Lung (tissue), 12 donors: ENCODE data around the gene SETX. TPM values are rescaled to one million over a fixed set of nuclear protein-coding genes. Genes with fewer than 3 reads are reported as not detected.

Experiments used
- ATAC-seq: fragments of 200-7000 bp; cut with Tn5 transposase; one replicate; pipeline ENCODE4 v1.9.1; 2020; ENCODE audit warnings: moderate number of reproducible peaks; ENCODE audit not compliant: insufficient read depth, low FRiP score
- DNase-seq, 3 donors: peaks; one replicate each; pipeline ENCODE4 v3.0.0-alpha.2; 2013 to 2017
- H3K27ac ChIP-seq, 2 donors: one replicate each; pipeline ENCODE4 v1.5.1; 2013; ENCODE audit warnings: mild to moderate bottlenecking in 2 of 2, moderate library complexity in 2 of 2, control low read depth in 1 of 2, inconsistent platforms in 1 of 2, low read depth in 1 of 2, low read length in 1 of 2
- H3K27me3 ChIP-seq, 3 donors: one replicate each; pipeline ENCODE4 v1.5.1; 2013; ENCODE audit warnings: low read length in 2 of 3; ENCODE audit not compliant: control insufficient read depth in 3 of 3, insufficient read depth in 3 of 3
- H3K36me3 ChIP-seq, 4 donors: one replicate each; pipeline ENCODE4 v1.5.1; 2013; ENCODE audit warnings: low read length in 4 of 4, mild to moderate bottlenecking in 1 of 4, moderate library complexity in 1 of 4; ENCODE audit not compliant: control insufficient read depth in 4 of 4, insufficient read depth in 4 of 4
- H3K4me1 ChIP-seq, 5 donors: one replicate each; pipeline ENCODE4 v1.5.1; 2013; ENCODE audit warnings: low read length in 5 of 5, mild to moderate bottlenecking in 2 of 5, moderate library complexity in 1 of 5; ENCODE audit not compliant: control insufficient read depth in 5 of 5, insufficient read depth in 5 of 5
- H3K4me3 ChIP-seq: one replicate; pipeline ENCODE4 v1.5.1; 2013; ENCODE audit warnings: mild to moderate bottlenecking, control low read depth, moderate library complexity
- H3K9ac ChIP-seq, 2 donors: one replicate each; pipeline ENCODE4 v1.5.1; 2013; ENCODE audit warnings: low read length in 2 of 2, control low read depth in 1 of 2; ENCODE audit not compliant: insufficient read depth in 1 of 2
- H3K9me3 ChIP-seq, 4 donors: one replicate each; pipeline ENCODE4 v1.5.1; 2013; ENCODE audit warnings: low read length in 3 of 4, mild to moderate bottlenecking in 1 of 4, moderate library complexity in 1 of 4; ENCODE audit not compliant: control insufficient read depth in 4 of 4, insufficient read depth in 3 of 4
- CTCF ChIP-seq: IDR thresholded peaks from 2 replicates; pipeline ENCODE4 v1.5.1; 2012; ENCODE audit warnings: mild to moderate bottlenecking; ENCODE audit errors: control extremely low read depth, extremely low read depth
- WGBS, 2 donors: extraction: QIAGEN DNeasy Blood & Tissue Kit; methylation state at CpG; one replicate each; pipeline ENCODE4 v1.1.7; 2013; 5-methylcytosine and 5-hydroxymethylcytosine counted together
- polyA plus RNA-seq, 2 donors: library from polyadenylated mRNA; stranded (reverse); fragments of 200-250 nt; gene quantifications; one replicate each; pipeline ENCODE4 v1.2.1, GENCODE V29; 2013
- total RNA-seq, 2 donors: library from RNA; depleted of rRNA in 1 of 2; stranded (reverse); fragments of >200 nt in 1 of 2; gene quantifications; one replicate each; pipeline ENCODE4 v1.2.1, GENCODE V29; 2014 to 2021
- donor health status: control.
- donor health status: control.
- donor health status: Bipolar disorder and iron deficiency.
- donor health status: healthy.
- donor health status: DM: yes; HTN: yes; CAD: no.

Gene SETX
- total and polyA plus RNA-seq, 4 donors = 14.6 to 90.0 (median 34.2) TPM

- ATAC-seq = no peak
- 69 to 75% methylated on average over 13 of the region's 13 CpGs for WGBS, 2 donors
- H3K27ac ChIP-seq = no peak overlapping the region
- TF ChIP-seq CTCF = no peak
- H3K36me3 ChIP-seq = no peaks in the 10 kb centered on the region
- no peak overlapping the region for H3K4me3 ChIP-seq
- H3K4me1 ChIP-seq = peaks cover 0 to 2% (median 0%) of the 10 kb centered on the region in 5 donors
- no peak for DNase-seq
- no peaks in the 10 kb centered on the region for H3K27me3 ChIP-seq
- no peaks in the 10 kb centered on the region for H3K9me3 ChIP-seq
- H3K9ac ChIP-seq = no peak overlapping the region
Measured at GRCh38 chr9:132367613-132368313, 13.0 kb upstream of the SETX start.

GRCh38 chr9:132366481-132366880, 11.7 kb upstream of the SETX start:
- WGBS, 2 donors = 69 to 71% methylated on average over 4 of the region's 4 CpGs
- Histone ChIP-seq H3K36me3 (no peaks in the 10 kb centered on the region), H3K9ac (no peak overlapping the region), H3K4me1 (peaks cover 0 to 2% (median 0%) of the 10 kb centered on the region in 5 donors), H3K9me3 (no peaks in the 10 kb centered on the region), H3K4me3 (no peak overlapping the region), H3K27me3 (no peaks in the 10 kb centered on the region), H3K27ac (no peak overlapping the region)
- DNase-seq (no peak), ATAC-seq (no peak)
- no peak for TF ChIP-seq CTCF

GRCh38 chr9:132365986-132366385, 11.2 kb upstream of the SETX start:
- H3K27ac ChIP-seq = no peak overlapping the region
- H3K9ac ChIP-seq = no peak overlapping the region
- 55 to 57% methylated on average over 3 of the region's 3 CpGs for WGBS, 2 donors
- no peak overlapping the region for H3K4me3 ChIP-seq
- H3K4me1 ChIP-seq = peaks cover 0 to 2% (median 0%) of the 10 kb centered on the region in 5 donors
- H3K36me3 ChIP-seq = no peaks in the 10 kb centered on the region
- DNase-seq = no peak
- H3K27me3 ChIP-seq = no peaks in the 10 kb centered on the region
- TF ChIP-seq CTCF = no peak
- ATAC-seq = no peak
- no peaks in the 10 kb centered on the region for H3K9me3 ChIP-seq

GRCh38 chr9:132364068-132364467, 9.3 kb upstream of the SETX start:
- no peaks in the 10 kb centered on the region for H3K36me3 ChIP-seq
- H3K9ac ChIP-seq = no peak overlapping the region
- TF ChIP-seq CTCF = no peak
- H3K4me3 ChIP-seq = no peak overlapping the region
- H3K27me3 ChIP-seq = no peaks in the 10 kb centered on the region
- H3K4me1 ChIP-seq = peaks cover 0 to 2% (median 0%) of the 10 kb centered on the region in 5 donors
- DNase-seq (no peak), ATAC-seq (no peak)
- H3K9me3 ChIP-seq = no peaks in the 10 kb centered on the region
- H3K27ac ChIP-seq = no peak overlapping the region
- 84 to 96% methylated on average over 9 of the region's 9 CpGs for WGBS, 2 donors
